Measurements from ENCODE around the gene VAT1L.

VAT1L gene

DNA sequence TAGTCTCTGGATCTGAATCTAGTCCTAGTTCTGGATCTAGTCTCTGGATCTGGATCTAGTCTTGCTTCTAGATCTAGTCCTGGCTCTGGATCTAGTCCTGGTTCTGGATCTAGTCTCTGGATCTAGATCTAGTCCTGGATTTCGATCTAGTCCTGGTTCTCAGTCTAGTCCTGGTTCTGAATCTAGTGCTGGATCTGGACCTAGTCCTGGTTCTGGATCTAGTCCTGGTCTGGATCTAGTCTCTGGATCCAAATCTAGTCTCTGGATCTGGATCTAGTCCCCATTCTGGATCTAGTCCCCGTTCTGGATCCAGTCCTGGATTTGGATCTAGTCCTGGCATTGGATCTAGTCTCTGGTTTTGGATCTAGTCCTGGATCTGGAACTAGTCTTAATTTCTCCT, 29.9 kb upstream of the VAT1L start:
- Histone ChIP-seq H3K36me3 (ENCODE audit: control insufficient read depth in 1 of 2, insufficient read depth in 2 of 2, low read depth in 1 of 2, low read length in 2 of 2) (no peaks in the 10 kb centered on the region), H3K23ac (ENCODE audit: low read length in 2 of 2) (no peak overlapping the region)
- DNase-seq, result no peak

DNA sequence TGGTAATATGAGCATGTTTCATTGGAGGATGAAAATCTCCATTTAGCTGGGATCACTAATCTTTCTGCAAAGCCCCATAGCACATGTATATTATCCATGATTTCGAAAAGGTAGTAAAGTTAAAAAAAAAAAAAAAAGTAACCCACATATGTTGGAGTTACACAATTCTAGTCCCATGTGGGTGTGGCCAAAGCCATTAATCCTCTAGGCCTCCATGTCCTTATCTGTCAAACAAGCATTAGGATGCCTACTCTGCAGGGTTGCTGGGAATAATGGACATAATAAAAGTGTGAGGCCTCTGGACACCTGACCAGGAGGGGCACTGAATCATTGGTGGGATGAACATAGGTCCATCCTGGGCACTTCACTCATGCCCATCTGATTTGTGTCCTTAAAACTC, 29.2 kb upstream of the VAT1L start:
- H2BK5ac ChIP-seq (ENCODE audit: low read depth, low read length, poor library complexity, severe bottlenecking), result no peak overlapping the region
- H3K36me3 ChIP-seq (ENCODE audit: control insufficient read depth in 1 of 2, insufficient read depth in 2 of 2, low read depth in 1 of 2, low read length in 2 of 2), result no peaks in the 10 kb centered on the region
- no peak overlapping the region for H2AFZ ChIP-seq (ENCODE audit: low read depth, low read length)
- no peak overlapping the region for H2BK12ac ChIP-seq (ENCODE audit: low read length in 2 of 2)
- WGBS, result no CpG with 5 or more reads among the region's 1 CpG
- no peak overlapping the region for H3K14ac ChIP-seq (ENCODE audit: low read length in 2 of 2)
- H3K9ac ChIP-seq (ENCODE audit: low read length), result no peak overlapping the region
- no peak overlapping the region for H2BK120ac ChIP-seq (ENCODE audit: low read depth, low read length)
- H3K4me2 ChIP-seq (ENCODE audit: low read length, poor library complexity, severe bottlenecking), result no peak overlapping the region
- DNase-seq, result no peak
- no peak overlapping the region for H4K8ac ChIP-seq (ENCODE audit: low read length)
- H3K27me3 ChIP-seq (ENCODE audit: control insufficient read depth in 1 of 2, insufficient read depth in 1 of 2, low read length in 2 of 2), result peaks cover 0 to 2% of the 10 kb centered on the region in 2 experiments
- H3K27ac ChIP-seq (ENCODE audit: low read length, poor library complexity, severe bottlenecking), result no peak overlapping the region
- no peak overlapping the region for H3K4me3 ChIP-seq (ENCODE audit: insufficient read depth in 1 of 2, low read depth in 1 of 2, low read length in 2 of 2)
- no peak overlapping the region for H3K23ac ChIP-seq (ENCODE audit: low read length in 2 of 2)
- no peaks in the 10 kb centered on the region for H3K4me1 ChIP-seq (ENCODE audit: control insufficient read depth, insufficient read depth, low read depth, low read length)
- no peak overlapping the region for H2AK5ac ChIP-seq (ENCODE audit: low read length, severe bottlenecking)
- no peak overlapping the region for H3K4ac ChIP-seq (ENCODE audit: low read depth in 1 of 2, low read length in 2 of 2)
- H3K18ac ChIP-seq (ENCODE audit: low read depth in 1 of 2, low read length in 2 of 2), result peak overlapping the region in 1 of 2 experiments; percentile 48
- no peaks in the 10 kb centered on the region for H3K9me3 ChIP-seq (ENCODE audit: control insufficient read depth, low read length)
- peak overlapping the region; percentile 76 for H4K91ac ChIP-seq (ENCODE audit: low read length)
- no peaks in the 10 kb centered on the region for H3K79me1 ChIP-seq (replicated peaks; ENCODE audit: low read length, poor library complexity, severe bottlenecking)
- H2BK15ac ChIP-seq (ENCODE audit: low read depth, poor library complexity, severe bottlenecking), result no peak overlapping the region

More for the DNA sequence above, 29.9 kb upstream of the VAT1L start:
- Histone ChIP-seq H2BK15ac (ENCODE audit: low read depth, poor library complexity, severe bottlenecking) (peak overlapping the region; percentile 93), H3K79me1 (replicated peaks; ENCODE audit: low read length, poor library complexity, severe bottlenecking) (no peaks in the 10 kb centered on the region), H3K14ac (ENCODE audit: low read length in 2 of 2) (no peak overlapping the region), H3K9me3 (ENCODE audit: control insufficient read depth, low read length) (no peaks in the 10 kb centered on the region), H3K18ac (ENCODE audit: low read depth in 1 of 2, low read length in 2 of 2) (peak overlapping the region; percentile 37 to 75), H3K27ac (ENCODE audit: low read length, poor library complexity, severe bottlenecking) (no peak overlapping the region), H3K4ac (ENCODE audit: low read depth in 1 of 2, low read length in 2 of 2) (no peak overlapping the region), H3K27me3 (ENCODE audit: control insufficient read depth in 1 of 2, insufficient read depth in 1 of 2, low read length in 2 of 2) (peaks cover 0 to 2% of the 10 kb centered on the region in 2 experiments), H3K4me3 (ENCODE audit: insufficient read depth in 1 of 2, low read depth in 1 of 2, low read length in 2 of 2) (no peak overlapping the region), H2AFZ (ENCODE audit: low read depth, low read length) (no peak overlapping the region), H2BK12ac (ENCODE audit: low read length in 2 of 2) (peak overlapping the region in 1 of 2 experiments; percentile 20), H2AK5ac (ENCODE audit: low read length, severe bottlenecking) (no peak overlapping the region), H2BK5ac (ENCODE audit: low read depth, low read length, poor library complexity, severe bottlenecking) (no peak overlapping the region), H4K91ac (ENCODE audit: low read length) (no peak overlapping the region), H3K4me2 (ENCODE audit: low read length, poor library complexity, severe bottlenecking) (no peak overlapping the region), H4K8ac (ENCODE audit: low read length) (no peak overlapping the region), H3K4me1 (ENCODE audit: control insufficient read depth, insufficient read depth, low read depth, low read length) (no peaks in the 10 kb centered on the region), H3K9ac (ENCODE audit: low read length) (no peak overlapping the region), H2BK120ac (ENCODE audit: low read depth, low read length) (no peak overlapping the region)
- 90% methylated on average over 2 of the region's 2 CpGs for WGBS

DNA sequence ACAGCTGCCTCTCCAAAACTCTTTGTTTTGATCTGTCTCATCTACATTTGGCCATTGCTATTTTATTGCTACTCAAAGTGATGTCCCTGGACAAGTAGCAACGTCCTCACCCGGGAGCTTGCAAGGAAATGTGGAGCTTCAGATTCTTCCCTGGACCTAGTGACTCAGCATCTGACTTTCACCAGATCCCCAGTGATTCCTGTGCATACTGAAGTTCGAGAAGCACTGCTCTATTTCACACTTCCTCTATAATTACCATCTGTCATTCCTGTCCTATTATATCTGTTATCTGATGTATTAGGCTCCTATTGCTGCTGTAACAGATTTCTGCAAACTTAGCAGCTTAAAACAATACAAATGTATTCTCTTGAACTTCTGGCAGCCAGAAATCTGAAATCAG, 28.5 kb upstream of the VAT1L start:
- H3K4me2 ChIP-seq (ENCODE audit: low read length, poor library complexity, severe bottlenecking), result no peak overlapping the region
- peak; percentile 61 for DNase-seq
- H3K27ac ChIP-seq (ENCODE audit: low read length, poor library complexity, severe bottlenecking), result no peak overlapping the region
- no peaks in the 10 kb centered on the region for H3K9me3 ChIP-seq (ENCODE audit: control insufficient read depth, low read length)
- H2BK12ac ChIP-seq (ENCODE audit: low read length in 2 of 2), result peak overlapping the region in 1 of 2 experiments; percentile 29
- no peak overlapping the region for H3K4me3 ChIP-seq (ENCODE audit: insufficient read depth in 1 of 2, low read depth in 1 of 2, low read length in 2 of 2)
- no peak overlapping the region for H3K4ac ChIP-seq (ENCODE audit: low read depth in 1 of 2, low read length in 2 of 2)
- no peak overlapping the region for H2AK5ac ChIP-seq (ENCODE audit: low read length, severe bottlenecking)
- no peak overlapping the region for H2BK5ac ChIP-seq (ENCODE audit: low read depth, low read length, poor library complexity, severe bottlenecking)
- no peak overlapping the region for H2BK15ac ChIP-seq (ENCODE audit: low read depth, poor library complexity, severe bottlenecking)
- H4K91ac ChIP-seq (ENCODE audit: low read length), result no peak overlapping the region
- no peaks in the 10 kb centered on the region for H3K36me3 ChIP-seq (ENCODE audit: control insufficient read depth in 1 of 2, insufficient read depth in 2 of 2, low read depth in 1 of 2, low read length in 2 of 2)
- no peaks in the 10 kb centered on the region for H3K79me1 ChIP-seq (replicated peaks; ENCODE audit: low read length, poor library complexity, severe bottlenecking)
- H3K23ac ChIP-seq (ENCODE audit: low read length in 2 of 2), result no peak overlapping the region
- H3K18ac ChIP-seq (ENCODE audit: low read depth in 1 of 2, low read length in 2 of 2), result peak overlapping the region in 1 of 2 experiments; percentile 79
- H3K27me3 ChIP-seq (ENCODE audit: control insufficient read depth in 1 of 2, insufficient read depth in 1 of 2, low read length in 2 of 2), result peaks cover 0 to 2% of the 10 kb centered on the region in 2 experiments
- peak overlapping the region; percentile 67 for H4K8ac ChIP-seq (ENCODE audit: low read length)
- 7% methylated on average over 3 of the region's 3 CpGs for WGBS
- no peak overlapping the region for H2BK120ac ChIP-seq (ENCODE audit: low read depth, low read length)
- no peak overlapping the region for H2AFZ ChIP-seq (ENCODE audit: low read depth, low read length)
- H3K4me1 ChIP-seq (ENCODE audit: control insufficient read depth, insufficient read depth, low read depth, low read length), result no peaks in the 10 kb centered on the region
- no peak overlapping the region for H3K14ac ChIP-seq (ENCODE audit: low read length in 2 of 2)
- no peak overlapping the region for H3K9ac ChIP-seq (ENCODE audit: low read length)

GRCh38 chr16:77760800-77761199, 27.6 kb upstream of the VAT1L start:
- Histone ChIP-seq H3K14ac (ENCODE audit: low read length in 2 of 2) (no peak overlapping the region), H3K4me3 (ENCODE audit: insufficient read depth in 1 of 2, low read depth in 1 of 2, low read length in 2 of 2) (no peak overlapping the region), H2BK12ac (ENCODE audit: low read length in 2 of 2) (no peak overlapping the region), H3K4ac (ENCODE audit: low read depth in 1 of 2, low read length in 2 of 2) (no peak overlapping the region), H3K23ac (ENCODE audit: low read length in 2 of 2) (no peak overlapping the region), H3K9ac (ENCODE audit: low read length) (no peak overlapping the region), H3K27me3 (ENCODE audit: control insufficient read depth in 1 of 2, insufficient read depth in 1 of 2, low read length in 2 of 2) (no peaks in the 10 kb centered on the region), H3K79me1 (replicated peaks; ENCODE audit: low read length, poor library complexity, severe bottlenecking) (no peaks in the 10 kb centered on the region), H2BK5ac (ENCODE audit: low read depth, low read length, poor library complexity, severe bottlenecking) (no peak overlapping the region), H4K8ac (ENCODE audit: low read length) (no peak overlapping the region), H4K91ac (ENCODE audit: low read length) (no peak overlapping the region), H3K4me1 (ENCODE audit: control insufficient read depth, insufficient read depth, low read depth, low read length) (no peaks in the 10 kb centered on the region), H3K36me3 (ENCODE audit: control insufficient read depth in 1 of 2, insufficient read depth in 2 of 2, low read depth in 1 of 2, low read length in 2 of 2) (no peaks in the 10 kb centered on the region), H3K18ac (ENCODE audit: low read depth in 1 of 2, low read length in 2 of 2) (no peak overlapping the region), H3K27ac (ENCODE audit: low read length, poor library complexity, severe bottlenecking) (no peak overlapping the region), H3K9me3 (ENCODE audit: control insufficient read depth, low read length) (no peaks in the 10 kb centered on the region), H2BK120ac (ENCODE audit: low read depth, low read length) (no peak overlapping the region), H3K4me2 (ENCODE audit: low read length, poor library complexity, severe bottlenecking) (no peak overlapping the region), H2AFZ (ENCODE audit: low read depth, low read length) (no peak overlapping the region), H2AK5ac (ENCODE audit: low read length, severe bottlenecking) (no peak overlapping the region), H2BK15ac (ENCODE audit: low read depth, poor library complexity, severe bottlenecking) (no peak overlapping the region)
- peak; percentile 77 for DNase-seq
- 27% methylated on average over 1 of the region's 1 CpG for WGBS

All from mesenchymal stem cell (in vitro differentiated cells and primary cell).